Esophagus squamous epithelium (tissue), 4 donors: Measurements from ENCODE around the gene ARF1.

ENCODE experiments used
- POLR2A ChIP-seq, 4 donors: fragments of 450-650 bp; IDR thresholded peaks; one replicate each; pipeline ENCODE4 v1.6.1; 2017; ENCODE audit warnings: antibody characterized with exemption in 4 of 4, mild to moderate bottlenecking in 4 of 4, moderate library complexity in 3 of 4
- TF ChIP-seq, protein P1 (sequence below), 6 experiments: fragments of 450-650 bp in 4 of 6; fragments of 200-600 bp in 2 of 6; sonication (generic) in 2 of 6; IDR thresholded peaks; one replicate each; pipeline ENCODE4 v1.5.1; 2016 to 2019; ENCODE audit warnings: antibody characterized with exemption in 6 of 6, mild to moderate bottlenecking in 4 of 6, moderate library complexity in 4 of 6

GRCh38 chr1:228120857-228121489 lies 38.5 kb downstream of the ARF1 start:
- TF ChIP-seq, protein P1, sequence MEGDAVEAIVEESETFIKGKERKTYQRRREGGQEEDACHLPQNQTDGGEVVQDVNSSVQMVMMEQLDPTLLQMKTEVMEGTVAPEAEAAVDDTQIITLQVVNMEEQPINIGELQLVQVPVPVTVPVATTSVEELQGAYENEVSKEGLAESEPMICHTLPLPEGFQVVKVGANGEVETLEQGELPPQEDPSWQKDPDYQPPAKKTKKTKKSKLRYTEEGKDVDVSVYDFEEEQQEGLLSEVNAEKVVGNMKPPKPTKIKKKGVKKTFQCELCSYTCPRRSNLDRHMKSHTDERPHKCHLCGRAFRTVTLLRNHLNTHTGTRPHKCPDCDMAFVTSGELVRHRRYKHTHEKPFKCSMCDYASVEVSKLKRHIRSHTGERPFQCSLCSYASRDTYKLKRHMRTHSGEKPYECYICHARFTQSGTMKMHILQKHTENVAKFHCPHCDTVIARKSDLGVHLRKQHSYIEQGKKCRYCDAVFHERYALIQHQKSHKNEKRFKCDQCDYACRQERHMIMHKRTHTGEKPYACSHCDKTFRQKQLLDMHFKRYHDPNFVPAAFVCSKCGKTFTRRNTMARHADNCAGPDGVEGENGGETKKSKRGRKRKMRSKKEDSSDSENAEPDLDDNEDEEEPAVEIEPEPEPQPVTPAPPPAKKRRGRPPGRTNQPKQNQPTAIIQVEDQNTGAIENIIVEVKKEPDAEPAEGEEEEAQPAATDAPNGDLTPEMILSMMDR (IDR thresholded peaks at IDR 0.05): peak in 1 of 6 experiments; percentile 25
- TF ChIP-seq POLR2A (IDR thresholded peaks at IDR 0.05): no peak
